ENCODE measurements around the gene IFNL4. TPM values are rescaled to one million over a fixed set of nuclear protein-coding genes. Genes with fewer than 3 reads are reported as not detected.
"Not testable (repeated sequence)": the region's sequence is repeated elsewhere in the genome, so short reads cannot be mapped to it uniquely, and the experiment has no call there.

The IFNL4 gene
- total and polyA plus RNA-seq, 2 experiments from 2014 or later, result not detected

- H3K9me3 ChIP-seq (ENCODE audit: low read depth), result no peaks in the 10 kb centered on the region
- no peak for TF ChIP-seq EZH2 (IDR thresholded peaks at IDR 0.05; ENCODE audit: insufficient read depth, poor library complexity, severe bottlenecking)
- TF ChIP-seq EZH2phosphoT487 (IDR thresholded peaks at IDR 0.05; ENCODE audit: insufficient read depth, low read depth), result no peak
- H3K4me3 ChIP-seq, result no peak overlapping the region
- no peak overlapping the region for H3K4me2 ChIP-seq (ENCODE audit: unreplicated experiment)
- no peaks in the 10 kb centered on the region for H4K20me1 ChIP-seq (ENCODE audit: insufficient read depth)
- DNase-seq, result no peak
- 44 to 49% methylated on average over 5 of the region's 5 CpGs for WGBS, 2 experiments (ENCODE audit: low coverage in 1 of 2, low lambda C conversion rate in 2 of 2, missing lambda C conversion rate in 2 of 2)
- in situ Hi-C loops (cut with MboI), result no loop called here
- H3K9me2 ChIP-seq (ENCODE audit: insufficient read depth), result no peaks in the 10 kb centered on the region
- no peaks in the 10 kb centered on the region for H3K79me2 ChIP-seq (ENCODE audit: insufficient read depth)
- H3K27ac ChIP-seq, result no peak overlapping the region
- no peaks in the 10 kb centered on the region for H3K36me3 ChIP-seq (ENCODE audit: low read depth)
- H3K27me3 ChIP-seq (replicated peaks; ENCODE audit: insufficient read depth), result peaks cover 47% of the 10 kb centered on the region
- no peak overlapping the region for H2AFZ ChIP-seq
- H3K9ac ChIP-seq, result no peak overlapping the region
- no peaks in the 10 kb centered on the region for H3K4me1 ChIP-seq (ENCODE audit: insufficient read depth)
- H3F3A ChIP-seq (ENCODE audit: insufficient read depth), result no peaks in the 10 kb centered on the region
Observed at GRCh38 chr19:39275578-39275977, 26.9 kb upstream of the IFNL4 start.

GRCh38 chr19:39273859-39274258 is 25.2 kb upstream of the IFNL4 start:
- H3K4me3 ChIP-seq; in situ Hi-C loops (cut with MboI): not testable (repeated sequence)
- 49 to 54% methylated on average over 5 of the region's 5 CpGs for WGBS, 2 experiments (ENCODE audit: low coverage in 1 of 2, low lambda C conversion rate in 2 of 2, missing lambda C conversion rate in 2 of 2)

GRCh38 chr19:39270036-39270871 is 21.6 kb upstream of the IFNL4 start:
- H3K9me3 ChIP-seq (ENCODE audit: low read depth), result no peaks in the 10 kb centered on the region
- no peaks in the 10 kb centered on the region for H3K79me2 ChIP-seq (ENCODE audit: insufficient read depth)
- no peaks in the 10 kb centered on the region for H3K36me3 ChIP-seq (ENCODE audit: low read depth)
- H3K27ac ChIP-seq, result no peak overlapping the region
- no peaks in the 10 kb centered on the region for H3F3A ChIP-seq (ENCODE audit: insufficient read depth)
- peak; percentile 31 for DNase-seq
- H3K9me2 ChIP-seq (ENCODE audit: insufficient read depth), result no peaks in the 10 kb centered on the region
- in situ Hi-C loops (cut with MboI), result no loop called here
- no peaks in the 10 kb centered on the region for H4K20me1 ChIP-seq (ENCODE audit: insufficient read depth)
- H3K4me1 ChIP-seq (ENCODE audit: insufficient read depth), result no peaks in the 10 kb centered on the region
- no peak for TF ChIP-seq EZH2phosphoT487 (IDR thresholded peaks at IDR 0.05; ENCODE audit: insufficient read depth, low read depth)
- no peak for TF ChIP-seq EZH2 (IDR thresholded peaks at IDR 0.05; ENCODE audit: insufficient read depth, poor library complexity, severe bottlenecking)
- WGBS, 2 experiments (ENCODE audit: low coverage in 1 of 2, low lambda C conversion rate in 2 of 2, missing lambda C conversion rate in 2 of 2), result 52% methylated on average over 9 of the region's 9 CpGs
- no peak overlapping the region for H3K4me2 ChIP-seq (ENCODE audit: unreplicated experiment)
- H3K4me3 ChIP-seq, result no peak overlapping the region
- H3K9ac ChIP-seq, result no peak overlapping the region
- no peak overlapping the region for H2AFZ ChIP-seq
- H3K27me3 ChIP-seq (replicated peaks; ENCODE audit: insufficient read depth), result peaks cover 30% of the 10 kb centered on the region; the same call in 1 of the 2 replicates

More at GRCh38 chr19:39273859-39274258, 25.2 kb upstream of the IFNL4 start:
- H3K9me2 ChIP-seq (ENCODE audit: insufficient read depth); H3K9me3 ChIP-seq (ENCODE audit: low read depth); H3K4me2 ChIP-seq (ENCODE audit: unreplicated experiment); H2AFZ ChIP-seq; H3K27ac ChIP-seq; H3K9ac ChIP-seq; H3K79me2 ChIP-seq (ENCODE audit: insufficient read depth); H3F3A ChIP-seq (ENCODE audit: insufficient read depth); H3K36me3 ChIP-seq (ENCODE audit: low read depth); H4K20me1 ChIP-seq (ENCODE audit: insufficient read depth); DNase-seq; H3K4me1 ChIP-seq (ENCODE audit: insufficient read depth): not testable (repeated sequence)
- H3K27me3 ChIP-seq (replicated peaks; ENCODE audit: insufficient read depth), result peaks cover 43% of the 10 kb centered on the region

- DNase-seq; H3K36me3 ChIP-seq (ENCODE audit: low read depth); H3K4me1 ChIP-seq (ENCODE audit: insufficient read depth); H3K9me3 ChIP-seq (ENCODE audit: low read depth); in situ Hi-C loops (cut with MboI); H4K20me1 ChIP-seq (ENCODE audit: insufficient read depth); H3F3A ChIP-seq (ENCODE audit: insufficient read depth); H3K4me3 ChIP-seq; H2AFZ ChIP-seq; H3K9me2 ChIP-seq (ENCODE audit: insufficient read depth); H3K4me2 ChIP-seq (ENCODE audit: unreplicated experiment); H3K79me2 ChIP-seq (ENCODE audit: insufficient read depth); H3K27ac ChIP-seq; H3K9ac ChIP-seq: not testable (repeated sequence)
- peaks cover 31% of the 10 kb centered on the region for H3K27me3 ChIP-seq (replicated peaks; ENCODE audit: insufficient read depth)
- 40 to 46% methylated on average over 9 to 10 of the region's 10 CpGs for WGBS, 2 experiments (ENCODE audit: low coverage in 1 of 2, low lambda C conversion rate in 2 of 2, missing lambda C conversion rate in 2 of 2)
Observed at GRCh38 chr19:39269369-39269768, 20.7 kb upstream of the IFNL4 start.

- not testable (repeated sequence) for H3K9me2 ChIP-seq (ENCODE audit: insufficient read depth); H3K36me3 ChIP-seq (ENCODE audit: low read depth)
- WGBS, 2 experiments (ENCODE audit: low coverage in 1 of 2, low lambda C conversion rate in 2 of 2, missing lambda C conversion rate in 2 of 2), result 28 to 38% methylated on average over 9 to 10 of the region's 10 CpGs
Observed at GRCh38 chr19:39268531-39269223, 20.0 kb upstream of the IFNL4 start.

GRCh38 chr19:39268085-39268484 is 19.4 kb upstream of the IFNL4 start, which contains the start of gene IFNL2:
IFNL2 (plus strand) TSS chr19:39268396; CDS start chr19:39268569, 173 bp downstream.
- H3K9me3 ChIP-seq (ENCODE audit: low read depth); H3K4me1 ChIP-seq (ENCODE audit: insufficient read depth); H2AFZ ChIP-seq; H3K4me3 ChIP-seq; H3K9ac ChIP-seq; H3F3A ChIP-seq (ENCODE audit: insufficient read depth); H3K9me2 ChIP-seq (ENCODE audit: insufficient read depth); H4K20me1 ChIP-seq (ENCODE audit: insufficient read depth); in situ Hi-C loops (cut with MboI); H3K4me2 ChIP-seq (ENCODE audit: unreplicated experiment); H3K36me3 ChIP-seq (ENCODE audit: low read depth); H3K79me2 ChIP-seq (ENCODE audit: insufficient read depth); H3K27ac ChIP-seq; DNase-seq: not testable (repeated sequence)
- WGBS, 2 experiments (ENCODE audit: low coverage in 1 of 2, low lambda C conversion rate in 2 of 2, missing lambda C conversion rate in 2 of 2), result no CpG with 5 or more reads among the region's 1 CpG
- peaks cover 43% of the 10 kb centered on the region for H3K27me3 ChIP-seq (replicated peaks; ENCODE audit: insufficient read depth)

More at GRCh38 chr19:39268531-39269223, 20.0 kb upstream of the IFNL4 start:
- H3K9ac ChIP-seq; H3K4me2 ChIP-seq (ENCODE audit: unreplicated experiment); H3K4me3 ChIP-seq; H3K79me2 ChIP-seq (ENCODE audit: insufficient read depth); H4K20me1 ChIP-seq (ENCODE audit: insufficient read depth); H3F3A ChIP-seq (ENCODE audit: insufficient read depth); H3K27ac ChIP-seq; H3K9me3 ChIP-seq (ENCODE audit: low read depth); H2AFZ ChIP-seq; DNase-seq; H3K4me1 ChIP-seq (ENCODE audit: insufficient read depth); in situ Hi-C loops (cut with MboI): not testable (repeated sequence)
- H3K27me3 ChIP-seq (replicated peaks; ENCODE audit: insufficient read depth), result peaks cover 37% of the 10 kb centered on the region

All from GM23248 (cell line).